Fibroblast of upper back skin (primary cell): ENCODE measurements around the gene BROX.
"Not testable (repeated sequence)": the region's sequence is repeated elsewhere in the genome, so short reads cannot be mapped to it uniquely, and the experiment has no call there.

Experiments used
- DNase-seq: peaks from one replicate; pipeline ENCODE4 v3.0.0-alpha.2; 2013

BROX gene

DNA sequence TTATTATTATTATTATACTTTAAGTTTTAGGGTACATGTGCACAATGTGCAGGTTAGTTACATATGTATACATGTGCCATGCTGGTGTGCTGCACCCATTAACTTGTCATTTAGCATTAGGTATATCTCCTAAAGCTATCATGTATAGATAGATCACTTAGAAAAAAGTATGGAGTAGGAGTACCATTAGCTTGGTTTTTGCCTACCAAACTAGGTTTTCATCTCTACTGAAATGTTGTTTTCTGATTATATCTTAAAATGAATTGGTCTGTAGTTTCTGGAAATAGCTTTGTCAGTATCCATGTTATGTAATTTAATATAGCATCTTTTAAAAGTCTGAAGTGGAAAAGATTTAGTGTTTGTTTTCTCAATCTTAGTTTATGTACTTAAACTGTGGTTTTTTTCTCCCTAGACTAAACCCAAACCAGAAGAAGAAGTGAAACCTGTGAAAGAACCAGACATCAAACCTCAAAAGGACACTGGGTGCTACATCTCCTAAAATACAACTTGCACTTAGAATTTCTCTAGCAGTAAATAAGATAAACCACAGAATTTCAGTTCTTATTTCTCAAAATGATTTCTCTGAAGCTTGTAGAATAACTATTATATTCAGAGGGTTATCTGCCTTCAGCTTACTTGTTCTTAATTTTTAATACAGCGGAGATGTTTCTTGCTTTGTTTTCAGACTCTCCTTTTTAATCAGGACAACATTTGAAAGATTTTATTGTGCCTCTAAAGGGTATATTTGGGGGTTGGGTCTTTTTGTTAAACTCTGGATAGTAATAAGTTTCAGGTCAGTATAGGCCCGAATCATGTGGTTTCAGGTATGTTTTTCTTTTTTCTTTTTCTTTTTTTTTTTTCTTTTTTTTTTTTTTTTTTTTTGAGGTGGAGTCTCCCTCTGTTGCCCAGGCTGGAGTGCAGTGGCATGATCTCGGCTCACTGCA, 20.1 kb downstream of the BROX start:
- no peak for DNase-seq

GRCh38 chr1:222734740-222735139, 22.4 kb downstream of the BROX start:
- no peak for DNase-seq

DNA sequence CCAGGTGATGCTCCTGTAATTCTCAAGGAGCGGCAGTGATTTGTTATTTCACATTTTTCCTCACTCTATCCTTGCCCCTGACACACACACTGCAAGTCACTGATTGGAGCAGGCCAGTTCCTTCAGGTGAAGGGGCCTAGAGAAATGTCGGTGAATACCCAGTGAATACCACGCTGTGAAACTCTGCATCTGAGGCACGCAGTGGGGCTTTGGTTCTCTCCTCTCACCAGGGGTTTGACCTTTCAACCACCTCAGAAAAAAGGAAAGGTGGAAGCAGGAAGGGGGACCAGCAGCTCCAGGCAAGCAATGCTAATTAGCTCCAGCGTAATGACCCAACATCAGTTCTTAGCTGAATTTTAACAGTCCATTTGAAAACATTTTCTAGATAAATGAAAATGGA, 24.1 kb downstream of the BROX start:
- DNase-seq = no peak

DNA sequence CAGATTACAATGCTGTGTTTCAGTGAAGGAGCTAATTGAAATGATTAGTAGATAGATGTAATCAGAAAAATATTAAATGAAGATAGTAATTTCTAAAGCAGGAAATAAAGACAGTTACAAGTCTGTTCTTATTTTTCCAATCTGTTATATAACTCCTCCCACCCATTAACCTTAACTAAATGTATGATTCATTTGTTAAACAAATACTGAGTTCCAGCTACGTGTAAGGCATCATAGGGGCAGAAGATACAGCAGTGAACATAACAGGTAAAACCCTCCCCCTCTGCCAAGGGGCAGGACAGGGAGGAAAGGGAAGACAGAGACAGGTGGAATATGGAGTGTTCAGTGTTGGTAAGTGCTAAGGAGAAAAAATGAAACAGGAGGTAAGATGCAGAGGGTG, 24.6 kb downstream of the BROX start, which contains the start of gene FAM177B:
TSS of gene FAM177B (plus strand) at position 231 of the 400 bp plus-strand sequence. CDS start 9,344 bp downstream, outside the sequence.
- no peak for DNase-seq

DNA sequence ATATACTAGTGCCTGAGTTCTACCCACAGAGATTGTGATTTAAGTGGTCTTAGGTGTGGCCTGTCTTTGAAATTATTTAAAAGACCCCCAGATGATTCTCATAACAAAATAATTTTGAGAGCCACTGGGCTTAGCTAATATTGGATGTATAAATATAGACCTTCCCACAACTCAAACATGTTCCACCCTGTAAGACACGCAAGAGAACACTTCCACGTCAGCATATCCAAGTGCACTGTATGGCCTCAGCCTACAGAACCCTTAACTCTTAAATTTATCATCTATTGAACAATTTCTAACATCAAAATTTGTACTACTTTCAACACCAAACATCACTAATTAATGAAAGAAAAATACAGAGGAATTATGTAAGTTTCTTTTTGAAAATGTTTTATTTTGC, 27.1 kb downstream of the BROX start:
- no peak for DNase-seq

DNA sequence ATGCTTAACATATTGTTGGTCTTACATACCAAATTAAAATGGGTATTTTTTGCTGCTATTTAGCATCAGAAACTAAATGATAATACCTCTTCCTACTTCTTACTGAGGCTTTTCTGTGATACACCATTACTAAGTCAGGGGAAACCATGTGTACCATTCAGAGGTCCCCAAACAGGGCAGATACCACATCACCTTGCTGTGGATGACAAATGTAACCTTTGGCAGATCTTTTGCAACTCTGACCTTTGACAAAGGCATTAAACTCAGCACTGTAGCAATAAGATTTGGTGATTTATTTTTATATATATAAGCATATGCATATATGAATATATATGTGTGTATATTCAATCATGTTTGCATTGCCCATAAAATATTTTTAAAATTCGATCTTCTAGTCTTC, 27.6 kb downstream of the BROX start:
- DNase-seq = no peak

DNA sequence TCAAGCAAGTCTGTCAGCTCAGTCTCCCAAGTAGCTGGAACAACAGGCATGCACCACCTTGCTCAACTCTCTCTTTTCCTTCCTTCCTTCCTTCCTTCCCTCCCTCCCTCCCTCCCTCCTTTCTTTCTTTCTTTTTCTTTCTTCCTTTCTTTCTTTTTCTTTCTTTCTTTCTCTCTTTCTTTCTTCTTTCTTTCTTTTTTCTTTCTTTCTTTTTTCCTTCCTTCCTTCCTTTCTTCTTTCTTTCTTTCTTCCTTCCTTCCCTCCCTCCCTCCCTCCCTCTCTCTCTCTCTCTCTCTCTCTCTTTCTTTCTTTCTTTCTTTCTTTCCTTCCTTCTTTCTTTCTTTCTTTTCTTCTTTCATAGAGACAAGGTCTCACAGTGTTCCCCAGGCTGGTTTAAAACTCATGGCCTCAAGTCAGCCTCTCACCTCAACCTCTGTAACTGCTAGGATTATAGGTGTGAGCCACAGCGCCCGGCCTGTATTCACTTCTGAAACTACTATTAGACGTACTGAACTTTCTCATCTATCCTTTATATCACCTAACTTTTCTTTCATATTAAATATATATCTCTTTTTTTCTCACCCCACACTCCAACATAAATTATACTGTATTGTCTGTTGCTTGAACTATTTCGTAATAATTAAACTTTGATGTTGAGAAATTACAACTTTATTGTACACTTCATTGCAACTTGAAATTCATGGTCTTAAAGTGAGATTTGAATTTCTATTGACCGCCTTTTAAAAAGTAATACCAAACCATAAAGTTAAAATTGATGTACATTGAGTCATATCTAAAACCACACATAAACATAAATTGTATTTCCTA, 29.5 kb downstream of the BROX start:
- not testable (repeated sequence) for DNase-seq

GRCh38 chr1:222749927-222750326, 37.6 kb downstream of the BROX start:
- no peak for DNase-seq

- DNase-seq = no peak
Measured at GRCh38 chr1:222750651-222751050, 38.3 kb downstream of the BROX start.

DNA sequence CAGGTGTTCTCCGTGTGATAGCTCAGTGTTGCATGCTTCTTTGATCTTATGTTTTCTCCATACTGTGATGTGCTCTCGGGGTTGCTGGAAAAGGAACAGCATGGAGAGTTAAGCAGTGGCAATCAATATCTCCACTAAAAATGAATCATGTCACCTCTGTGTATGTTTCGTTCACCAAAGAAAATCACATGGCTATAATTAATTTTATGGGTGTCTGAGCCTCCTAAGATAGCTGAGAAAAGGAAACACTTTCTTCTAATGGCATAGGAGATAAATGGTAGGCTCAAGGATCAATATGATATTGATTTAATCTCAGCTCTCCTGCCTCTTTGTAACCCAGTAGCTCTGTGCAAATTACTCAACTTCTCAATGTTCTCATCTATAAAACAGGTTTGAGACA, 38.9 kb downstream of the BROX start:
- no peak for DNase-seq

GRCh38 chr1:222754366-222755139, 42.2 kb downstream of the BROX start:
- peak; percentile 88 for DNase-seq

DNA sequence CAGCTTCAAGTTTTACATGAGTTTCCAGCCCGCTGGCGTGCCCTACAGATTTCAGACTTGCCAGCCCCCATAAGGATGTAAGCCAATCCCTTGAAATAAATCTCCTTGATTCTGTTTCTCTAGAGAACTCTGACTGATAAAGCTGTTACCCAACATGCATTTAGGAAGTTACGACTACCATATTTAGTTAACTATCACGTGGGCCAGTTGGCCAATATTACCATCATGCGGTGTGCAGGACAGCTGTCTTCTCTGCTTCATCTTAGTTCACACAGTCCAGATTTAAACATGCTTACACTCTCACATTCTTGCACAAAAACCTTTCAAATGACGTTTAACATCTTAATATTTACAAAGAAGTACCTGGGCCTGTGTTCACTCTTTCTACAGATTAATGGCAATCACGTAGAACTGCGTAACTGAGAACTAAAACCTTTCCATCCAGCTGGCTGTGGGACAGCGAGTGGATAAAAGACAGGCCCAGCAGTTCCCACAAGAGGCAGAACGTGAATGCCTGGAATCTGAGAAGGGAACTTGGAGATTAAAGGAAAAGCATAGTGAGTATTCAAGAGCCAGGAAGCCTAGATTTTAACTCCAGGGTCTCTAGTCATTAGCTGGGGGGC, 45.4 kb downstream of the BROX start:
- DNase-seq = no peak

DNA sequence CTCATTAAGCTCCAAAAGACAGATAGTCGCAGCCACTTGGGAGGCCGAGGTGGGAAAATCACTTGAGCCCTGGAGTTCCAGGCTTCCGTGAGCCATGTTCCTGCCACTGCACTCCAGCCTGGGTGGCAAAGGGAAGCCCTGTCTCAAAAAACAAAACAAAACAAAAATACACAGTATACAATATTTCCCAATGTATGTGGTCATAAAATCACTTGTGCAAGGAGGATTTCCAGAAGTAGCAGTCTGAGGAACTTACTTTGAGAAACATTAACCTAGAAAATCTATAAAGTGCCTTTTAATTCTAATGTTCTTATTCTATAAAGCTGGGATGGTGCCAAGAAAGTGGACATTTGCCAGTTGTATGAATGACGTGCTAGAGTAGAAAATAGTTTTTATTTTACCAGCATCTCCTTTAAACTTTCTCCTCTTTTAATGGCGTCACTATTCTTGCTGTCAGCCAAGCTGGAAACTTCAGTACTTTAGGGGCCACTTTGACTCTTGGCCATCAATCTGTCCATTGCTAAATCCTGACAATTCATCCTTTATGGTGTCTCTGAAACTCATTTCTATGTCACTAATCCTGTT, 47.2 kb downstream of the BROX start:
- no peak for DNase-seq

GRCh38 chr1:222761083-222761482, 48.7 kb downstream of the BROX start:
- no peak for DNase-seq

- not testable (repeated sequence) for DNase-seq
Measured at GRCh38 chr1:222762178-222762577, 49.8 kb downstream of the BROX start.

DNA sequence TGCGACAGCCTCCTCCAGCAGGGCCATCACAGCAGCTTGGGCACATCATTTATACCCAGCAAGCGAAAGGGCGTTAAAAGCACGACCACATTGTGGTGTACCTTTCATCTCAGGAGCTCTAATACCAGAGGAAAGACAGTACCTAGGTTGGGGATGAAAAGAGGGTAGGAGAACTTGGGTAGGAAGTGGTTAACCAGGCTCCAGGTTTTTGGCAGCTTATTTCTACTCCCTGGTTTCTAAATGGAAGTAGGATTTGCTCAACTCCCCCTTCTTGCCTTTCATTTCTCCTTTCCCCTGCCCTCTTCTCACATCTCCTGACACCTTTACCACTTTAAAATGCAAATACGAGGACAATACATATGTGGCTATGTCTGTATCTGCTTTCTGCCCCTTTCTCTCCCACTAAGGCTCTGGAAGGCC, 54.8 kb downstream of the BROX start:
- DNase-seq = no peak

- no peak for DNase-seq
Measured at GRCh38 chr1:222768592-222768991, 56.2 kb downstream of the BROX start.

GRCh38 chr1:222769181-222769580, 56.8 kb downstream of the BROX start:
- DNase-seq = no peak

GRCh38 chr1:222769971-222770620, 57.7 kb downstream of the BROX start:
- no peak for DNase-seq

DNA sequence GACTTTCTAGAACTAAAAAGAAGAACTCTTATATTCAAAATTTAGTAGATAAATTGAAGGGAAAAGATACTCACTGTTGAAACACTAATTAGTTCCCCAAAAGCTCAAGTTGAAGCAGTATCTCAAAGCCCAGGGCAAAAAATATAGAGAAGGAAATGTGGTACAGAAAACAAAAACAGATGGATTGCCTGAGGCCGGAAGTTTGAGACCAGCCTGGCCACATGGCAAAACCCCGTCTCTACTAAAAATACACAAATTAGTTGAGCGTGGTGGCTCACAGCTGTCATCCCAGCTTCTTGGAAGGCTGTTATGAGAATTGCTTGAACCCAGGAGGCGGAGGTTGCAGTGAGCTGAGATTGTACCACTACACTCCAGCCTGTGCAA, 60.6 kb downstream of the BROX start:
- no peak for DNase-seq

DNA sequence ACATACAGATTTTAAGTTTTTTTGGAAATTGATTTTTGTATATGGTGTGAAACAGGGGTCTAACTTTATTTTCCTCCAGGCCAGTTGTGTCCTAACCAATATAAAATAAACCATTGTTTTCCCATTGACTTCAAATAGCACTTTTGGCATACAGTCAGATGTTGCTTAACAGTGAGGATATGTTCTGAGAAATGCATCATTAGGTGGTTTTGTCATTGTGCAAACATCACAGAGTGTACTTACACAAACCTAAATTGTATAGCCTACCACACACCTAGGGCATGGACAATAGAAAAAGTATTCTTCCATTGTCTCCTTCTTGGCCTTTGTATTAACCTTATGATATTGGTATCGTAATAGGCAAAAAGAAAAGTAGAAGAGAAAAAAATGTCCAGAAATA, 65.1 kb downstream of the BROX start:
- DNase-seq = no peak

GRCh38 chr1:222777977-222778376, 65.6 kb downstream of the BROX start:
- no peak for DNase-seq
